GM12878 (cell line): ENCODE results near the gene TNNT3.

Experiments used
- FOS ChIP-seq: IDR thresholded peaks from 3 replicates; pipeline ENCODE4 v1.6.1; 2011; ENCODE audit warnings: borderline replicate concordance; ENCODE audit not compliant: insufficient read length; ENCODE audit errors: extremely low read depth
- NR2C2 ChIP-seq: IDR thresholded peaks from 2 replicates; pipeline ENCODE4 v1.6.1; 2011; ENCODE audit warnings: borderline replicate concordance, low read depth; ENCODE audit not compliant: control insufficient read depth, insufficient read length

DNA sequence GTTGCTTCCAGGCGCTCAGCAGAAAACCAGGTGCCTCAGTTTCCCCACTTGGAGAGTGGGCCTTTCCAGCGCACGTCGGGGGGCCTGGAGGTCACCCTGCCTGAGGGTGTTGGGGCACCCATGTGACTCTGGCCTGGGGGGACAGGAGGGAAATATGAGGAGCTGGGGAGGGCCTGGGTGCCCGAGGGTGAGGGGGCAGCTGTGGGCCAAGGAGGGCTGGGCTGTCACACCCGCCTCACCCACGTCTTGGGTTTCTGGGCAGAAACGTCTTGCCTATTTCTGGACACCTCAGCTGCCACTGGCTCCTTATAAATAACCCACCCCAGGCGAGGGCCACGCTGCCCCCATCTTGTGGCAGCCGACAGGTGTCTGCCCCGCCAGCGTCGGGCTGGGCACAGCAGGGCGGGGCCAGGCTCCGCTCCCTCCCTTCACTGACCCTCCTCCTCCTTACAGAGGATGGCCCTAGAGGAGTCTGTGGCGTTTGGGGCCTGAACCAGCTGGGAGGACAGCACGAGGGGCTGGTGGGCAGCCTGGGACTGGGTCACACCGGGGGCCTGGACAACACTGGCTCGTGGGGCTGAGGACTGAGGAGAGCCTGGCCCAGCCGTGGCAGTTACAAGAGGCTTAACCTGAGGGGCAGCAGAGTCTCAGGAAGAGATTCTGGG is 1.5 kb downstream of the TNNT3 start:
- TF ChIP-seq NR2C2 (no peak), FOS (no peak)
